Smooth muscle cell (in vitro differentiated cells): ENCODE data around the gene PPP1R12B. TPM values are rescaled to one million over a fixed set of nuclear protein-coding genes. Genes with fewer than 3 reads are reported as not detected.

Experiments used
- DNase-seq: peaks from one replicate; lab custom pipeline; 2025; ENCODE audit not compliant: unreplicated experiment; lab: John Stamatoyannopoulos, UW
- H2AFZ ChIP-seq: fragments of 200-600 bp; sonication (generic); 2 replicates; pipeline ENCODE4 v1.6.0; 2016; ENCODE audit warnings: antibody characterized with exemption, low read depth, mild to moderate bottlenecking
- H3F3A ChIP-seq: fragments of 200-600 bp; sonication (generic); 2 replicates; pipeline ENCODE4 v1.6.0; 2017; ENCODE audit warnings: antibody characterized with exemption, low read depth
- H3K27ac ChIP-seq: fragments of 200-600 bp; sonication (generic); 2 replicates; pipeline ENCODE4 v1.5.1; 2016; ENCODE audit warnings: low read depth, mild to moderate bottlenecking
- H3K27me3 ChIP-seq: fragments of 200-600 bp; sonication (generic); 2 replicates; pipeline ENCODE4 v1.6.1; 2016; ENCODE audit warnings: low read depth, mild to moderate bottlenecking
- H3K36me3 ChIP-seq: fragments of 200-600 bp; sonication (generic); 2 replicates; pipeline ENCODE4 v1.5.1; 2016; ENCODE audit warnings: low read depth
- H3K4me1 ChIP-seq: fragments of 200-600 bp; sonication (generic); 2 replicates; pipeline ENCODE4 v1.5.1; 2016; ENCODE audit warnings: low read depth
- H3K4me2 ChIP-seq: fragments of 200-600 bp; sonication (generic); 2 replicates; pipeline ENCODE4 v1.6.0; 2016; ENCODE audit warnings: mild to moderate bottlenecking
- H3K4me3 ChIP-seq: fragments of 200-600 bp; sonication (generic); 2 replicates; pipeline ENCODE4 v1.5.1; 2016; ENCODE audit warnings: mild to moderate bottlenecking
- H3K79me2 ChIP-seq: fragments of 200-600 bp; sonication (generic); 2 replicates; pipeline ENCODE4 v1.6.0; 2016; ENCODE audit warnings: low read depth, mild to moderate bottlenecking
- H3K9ac ChIP-seq: fragments of 200-600 bp; sonication (generic); 2 replicates; pipeline ENCODE4 v1.6.0; 2016; ENCODE audit warnings: low read depth
- H3K9me3 ChIP-seq: fragments of 200-600 bp; sonication (generic); replicated peaks from 2 replicates; pipeline ENCODE4 v1.5.1; 2016; ENCODE audit warnings: low read depth
- H4K20me1 ChIP-seq: fragments of 200-600 bp; sonication (generic); 2 replicates; pipeline ENCODE4 v1.6.0; 2016; ENCODE audit warnings: low read depth
- CTCF ChIP-seq: fragments of 200-600 bp; sonication (generic); IDR thresholded peaks from 2 replicates; pipeline ENCODE4 v1.5.1; 2017; ENCODE audit warnings: borderline replicate concordance, mild to moderate bottlenecking, antibody characterized with exemption; ENCODE audit not compliant: insufficient read depth, poor library complexity, severe bottlenecking
- WGBS: methylation state at CpG from one replicate; pipeline ENCODE4 v1.1.7; 2016; ENCODE audit warnings: low lambda C conversion rate; 5-methylcytosine and 5-hydroxymethylcytosine counted together
- polyA plus RNA-seq: library from polyadenylated mRNA; unstranded; fragments of >200 nt; fragmentation: Nextera tagmentation; extraction: Ambion mirVana; gene quantifications from 2 replicates; pipeline ENCODE4 v1.2.1, GENCODE V29; 2016
- total RNA-seq: library from RNA; depleted of rRNA; stranded (reverse); fragments of >200 nt; gene quantifications from 2 replicates; pipeline ENCODE4 v1.2.3, GENCODE V29; 2014

Gene PPP1R12B
- total and polyA plus RNA-seq, 2 experiments from 2014 or later: 2.8 to 6.7 TPM

- no peaks in the 10 kb centered on the region for H3K79me2 ChIP-seq
- H3K4me2 ChIP-seq: no peak overlapping the region
- no peaks in the 10 kb centered on the region for H3K27me3 ChIP-seq
- H3K9ac ChIP-seq: no peak overlapping the region
- TF ChIP-seq CTCF: peak; percentile 79
- no peak overlapping the region for H3K4me3 ChIP-seq
- H3K36me3 ChIP-seq: no peaks in the 10 kb centered on the region
- DNase-seq: no peak
- H3K9me3 ChIP-seq: no peaks in the 10 kb centered on the region
- no peak overlapping the region for H3K27ac ChIP-seq
- H3K4me1 ChIP-seq: peaks cover 10% of the 10 kb centered on the region
- H3F3A ChIP-seq: peaks cover 2% of the 10 kb centered on the region
- 42% methylated on average over 3 of the region's 3 CpGs for WGBS
- H4K20me1 ChIP-seq: no peaks in the 10 kb centered on the region
- H2AFZ ChIP-seq: no peak overlapping the region
Measured at GRCh38 chr1:202571719-202572339, 223.3 kb downstream of the PPP1R12B start.

GRCh38 chr1:202572867-202573266 is 224.4 kb downstream of the PPP1R12B start:
- H3F3A ChIP-seq: peaks cover 7% of the 10 kb centered on the region
- H3K9me3 ChIP-seq: no peaks in the 10 kb centered on the region
- H3K36me3 ChIP-seq: no peaks in the 10 kb centered on the region
- H3K4me1 ChIP-seq: peaks cover 20% of the 10 kb centered on the region
- H3K27ac ChIP-seq: no peak overlapping the region
- TF ChIP-seq CTCF: no peak
- 100% methylated on average over 1 of the region's 1 CpG for WGBS
- H3K79me2 ChIP-seq: no peaks in the 10 kb centered on the region
- no peaks in the 10 kb centered on the region for H4K20me1 ChIP-seq
- no peak overlapping the region for H3K4me3 ChIP-seq
- no peak for DNase-seq
- H3K27me3 ChIP-seq: no peaks in the 10 kb centered on the region
- no peak overlapping the region for H3K9ac ChIP-seq
- no peak overlapping the region for H3K4me2 ChIP-seq
- no peak overlapping the region for H2AFZ ChIP-seq

GRCh38 chr1:202575918-202576653 is 227.6 kb downstream of the PPP1R12B start:
- Histone ChIP-seq H2AFZ (no peak overlapping the region), H3K27me3 (no peaks in the 10 kb centered on the region), H3K79me2 (no peaks in the 10 kb centered on the region), H3K4me3 (no peak overlapping the region), H3F3A (peaks cover 14% of the 10 kb centered on the region), H3K4me2 (no peak overlapping the region), H3K27ac (no peak overlapping the region), H4K20me1 (no peaks in the 10 kb centered on the region), H3K36me3 (no peaks in the 10 kb centered on the region), H3K9me3 (no peaks in the 10 kb centered on the region), H3K4me1 (peaks cover 40% of the 10 kb centered on the region), H3K9ac (no peak overlapping the region)
- no peak for DNase-seq
- no peak for TF ChIP-seq CTCF
- WGBS: 65% methylated on average over 2 of the region's 2 CpGs

- WGBS: 95% methylated on average over 1 of the region's 1 CpG
- Histone ChIP-seq H3K36me3 (no peaks in the 10 kb centered on the region), H3K4me3 (no peak overlapping the region), H3K9me3 (no peaks in the 10 kb centered on the region), H3K27me3 (no peaks in the 10 kb centered on the region), H4K20me1 (no peaks in the 10 kb centered on the region), H3K79me2 (no peaks in the 10 kb centered on the region), H3K27ac (no peak overlapping the region), H3F3A (peaks cover 14% of the 10 kb centered on the region), H3K4me1 (peaks cover 40% of the 10 kb centered on the region), H3K9ac (no peak overlapping the region), H3K4me2 (peak overlapping the region; percentile 70), H2AFZ (no peak overlapping the region)
- no peak for TF ChIP-seq CTCF
- DNase-seq: no peak
Measured at GRCh38 chr1:202576816-202577215, 228.3 kb downstream of the PPP1R12B start.
